Measurements from ENCODE around the gene GRID1. TPM values are rescaled to one million over a fixed set of nuclear protein-coding genes. Genes with fewer than 3 reads are reported as not detected.

The GRID1 gene
- total RNA-seq, 1 experiment from 2014 or later: 5.6 TPM

DNA sequence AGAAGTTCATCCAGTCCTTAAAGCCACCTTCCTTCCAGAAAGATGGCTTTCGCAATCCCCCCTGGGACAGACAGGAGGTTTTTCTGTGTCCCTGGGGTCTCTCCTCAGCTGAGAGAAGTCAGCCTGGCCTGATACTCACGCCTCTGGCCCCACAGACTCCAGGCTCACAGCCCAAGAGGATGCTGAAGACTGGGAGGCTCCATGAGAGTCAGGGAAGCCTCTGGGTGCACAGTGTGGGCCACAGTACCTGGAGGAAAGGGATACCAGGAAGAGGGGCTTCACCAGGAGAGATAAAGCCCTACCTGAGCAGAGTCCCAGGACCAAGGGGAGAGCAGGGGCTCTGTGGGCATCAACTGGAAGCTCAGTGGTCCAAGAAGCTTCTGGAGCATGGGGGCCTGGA, 324.4 kb downstream of the GRID1 start (continued):
- TF ChIP-seq CEBPB (IDR thresholded peaks at IDR 0.05; ENCODE audit: low read depth): no peak
- TF ChIP-seq EZH2 (IDR thresholded peaks at IDR 0.05): no peak
- no peak for TF ChIP-seq ELF1 (IDR thresholded peaks at IDR 0.05; ENCODE audit: borderline replicate concordance, low read depth)
- no peak for TF ChIP-seq FOSL1 (IDR thresholded peaks at IDR 0.05; ENCODE audit: low read depth)
- TF ChIP-seq, protein P1, sequence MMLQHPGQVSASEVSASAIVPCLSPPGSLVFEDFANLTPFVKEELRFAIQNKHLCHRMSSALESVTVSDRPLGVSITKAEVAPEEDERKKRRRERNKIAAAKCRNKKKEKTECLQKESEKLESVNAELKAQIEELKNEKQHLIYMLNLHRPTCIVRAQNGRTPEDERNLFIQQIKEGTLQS (IDR thresholded peaks at IDR 0.05): no peak
- TF ChIP-seq TCF7L2 (IDR thresholded peaks at IDR 0.05; ENCODE audit: borderline replicate concordance, extremely low read depth, insufficient read depth, insufficient read length): no peak
- TF ChIP-seq CBX3 (IDR thresholded peaks at IDR 0.05; ENCODE audit: low read depth): no peak
- TF ChIP-seq, protein P2, sequence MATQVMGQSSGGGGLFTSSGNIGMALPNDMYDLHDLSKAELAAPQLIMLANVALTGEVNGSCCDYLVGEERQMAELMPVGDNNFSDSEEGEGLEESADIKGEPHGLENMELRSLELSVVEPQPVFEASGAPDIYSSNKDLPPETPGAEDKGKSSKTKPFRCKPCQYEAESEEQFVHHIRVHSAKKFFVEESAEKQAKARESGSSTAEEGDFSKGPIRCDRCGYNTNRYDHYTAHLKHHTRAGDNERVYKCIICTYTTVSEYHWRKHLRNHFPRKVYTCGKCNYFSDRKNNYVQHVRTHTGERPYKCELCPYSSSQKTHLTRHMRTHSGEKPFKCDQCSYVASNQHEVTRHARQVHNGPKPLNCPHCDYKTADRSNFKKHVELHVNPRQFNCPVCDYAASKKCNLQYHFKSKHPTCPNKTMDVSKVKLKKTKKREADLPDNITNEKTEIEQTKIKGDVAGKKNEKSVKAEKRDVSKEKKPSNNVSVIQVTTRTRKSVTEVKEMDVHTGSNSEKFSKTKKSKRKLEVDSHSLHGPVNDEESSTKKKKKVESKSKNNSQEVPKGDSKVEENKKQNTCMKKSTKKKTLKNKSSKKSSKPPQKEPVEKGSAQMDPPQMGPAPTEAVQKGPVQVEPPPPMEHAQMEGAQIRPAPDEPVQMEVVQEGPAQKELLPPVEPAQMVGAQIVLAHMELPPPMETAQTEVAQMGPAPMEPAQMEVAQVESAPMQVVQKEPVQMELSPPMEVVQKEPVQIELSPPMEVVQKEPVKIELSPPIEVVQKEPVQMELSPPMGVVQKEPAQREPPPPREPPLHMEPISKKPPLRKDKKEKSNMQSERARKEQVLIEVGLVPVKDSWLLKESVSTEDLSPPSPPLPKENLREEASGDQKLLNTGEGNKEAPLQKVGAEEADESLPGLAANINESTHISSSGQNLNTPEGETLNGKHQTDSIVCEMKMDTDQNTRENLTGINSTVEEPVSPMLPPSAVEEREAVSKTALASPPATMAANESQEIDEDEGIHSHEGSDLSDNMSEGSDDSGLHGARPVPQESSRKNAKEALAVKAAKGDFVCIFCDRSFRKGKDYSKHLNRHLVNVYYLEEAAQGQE (IDR thresholded peaks at IDR 0.05; ENCODE audit: low read depth): no peak
- TF ChIP-seq POLR2A (IDR thresholded peaks at IDR 0.05; ENCODE audit: borderline replicate concordance, extremely low read depth, insufficient read depth, insufficient read length): no peak

DNA sequence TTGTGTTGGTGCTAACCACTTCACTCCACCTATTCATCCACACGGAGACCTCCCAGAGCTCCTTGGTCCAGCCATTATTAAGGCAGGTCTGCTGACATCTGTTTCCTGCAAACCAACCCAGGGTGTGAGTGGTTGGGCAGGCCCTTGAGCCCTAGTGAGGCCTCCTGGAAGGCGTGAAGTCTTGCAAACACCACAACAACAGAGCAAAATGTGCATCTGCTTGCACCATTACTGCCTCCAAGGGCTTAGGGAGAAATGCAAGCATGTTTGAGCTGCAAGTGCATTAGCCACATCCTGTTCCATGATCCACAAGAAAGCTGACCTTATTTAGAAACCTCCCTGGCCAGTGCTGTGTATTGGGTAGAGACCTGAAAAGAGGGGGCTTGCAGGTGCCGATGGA, 325.5 kb downstream of the GRID1 start:
- H3K36me3 ChIP-seq (ENCODE audit: control insufficient read depth in 1 of 2, insufficient read depth in 2 of 2, low read length in 2 of 2): no peaks in the 10 kb centered on the region
- H2AFZ ChIP-seq (ENCODE audit: low read depth, low read length, poor library complexity, severe bottlenecking): no peak overlapping the region
- no peak for ATAC-seq
- no TSS peak for BruUV-seq (replicated peaks)
- no peak overlapping the region for H3K4me2 ChIP-seq (ENCODE audit: low read length)
- H3K27me3 ChIP-seq (ENCODE audit: insufficient read depth, low read length): no peaks in the 10 kb centered on the region
- DNase-seq (ENCODE audit: low read depth, low spot score): no peak
- no peak overlapping the region for H3K4me3 ChIP-seq (replicated peaks in 1 of 2; ENCODE audit: low read depth in 1 of 2, low read length in 2 of 2)
- ChIA-PET RAD21 (ENCODE audit: low non-redundant PET in 1 of 2, low total read pairs in 2 of 2, uncharacterized antibody in 2 of 2, unreplicated experiment in 2 of 2) (no interaction called here), POLR2A (no interaction called here), CTCF (interaction anchor here (1.0 kb wide), 1 partner anchor 98 kb away, joined by 3 read pairs; no protein-coding TSS in a partner anchor)
- no peaks in the 10 kb centered on the region for H3K79me2 ChIP-seq (ENCODE audit: insufficient read depth, low read length)
- no peaks in the 10 kb centered on the region for H4K20me1 ChIP-seq (ENCODE audit: insufficient read depth)
- intact Hi-C loops (cut with micrococcal nuclease): no loop called here
- H3K4me1 ChIP-seq (ENCODE audit: control insufficient read depth in 1 of 2, insufficient read depth in 2 of 2, low read length in 2 of 2): peaks cover 0 to 2% of the 10 kb centered on the region in 2 experiments; a peak in 2 of 4 replicates
- no peaks in the 10 kb centered on the region for H3K9me2 ChIP-seq (ENCODE audit: insufficient read depth)
- no peaks in the 10 kb centered on the region for H3K9me3 ChIP-seq (ENCODE audit: control insufficient read depth in 1 of 2, insufficient read depth in 1 of 2, low read depth in 1 of 2, low read length in 2 of 2)
- no peak overlapping the region for H3K9ac ChIP-seq (ENCODE audit: low read length)
- H3K27ac ChIP-seq (ENCODE audit: low read depth, low read length): no peak overlapping the region
- TF ChIP-seq JUND (IDR thresholded peaks at IDR 0.05): no peak
- TF ChIP-seq EZH2phosphoT487 (IDR thresholded peaks at IDR 0.05; ENCODE audit: borderline replicate concordance): no peak
- TF ChIP-seq SRF (IDR thresholded peaks at IDR 0.05; ENCODE audit: low read depth): no peak
- TF ChIP-seq ZBTB33 (IDR thresholded peaks at IDR 0.05; ENCODE audit: extremely low read depth, insufficient replicate concordance, low read length): no peak
- TF ChIP-seq, protein P1 (IDR thresholded peaks at IDR 0.05): no peak
- TF ChIP-seq, protein P2 (IDR thresholded peaks at IDR 0.05; ENCODE audit: low read depth): no peak
- TF ChIP-seq ELF1 (IDR thresholded peaks at IDR 0.05; ENCODE audit: borderline replicate concordance, low read depth): no peak
- TF ChIP-seq CBX3 (IDR thresholded peaks at IDR 0.05; ENCODE audit: low read depth): no peak
- no peak for TF ChIP-seq EZH2 (IDR thresholded peaks at IDR 0.05)

Measured in HCT116 (cell line).